DMS153 treated with DMSO at 0.1 percent for 48 hours (cell line): Measurements from ENCODE around the gene NUFIP2.
"Not testable (repeated sequence)": the region's sequence is repeated elsewhere in the genome, so short reads cannot be mapped to it uniquely, and the experiment has no call there.

ENCODE experiments used
- DNase-seq: peaks from one replicate; lab custom pipeline; 2025; ENCODE audit not compliant: unreplicated experiment; lab: John Stamatoyannopoulos, UW

NUFIP2 gene

GRCh38 chr17:29240477-29240876 is 53.5 kb downstream of the NUFIP2 start:
- no peak for DNase-seq

GRCh38 chr17:29238133-29238850 is 55.7 kb downstream of the NUFIP2 start:
- DNase-seq, result no peak

- no peak for DNase-seq
These were observed 56.3 kb downstream of the NUFIP2 start for GRCh38 chr17:29237476-29238132.

GRCh38 chr17:29235904-29236303 is 58.0 kb downstream of the NUFIP2 start:
- no peak for DNase-seq

GRCh38 chr17:29234972-29235371 is 59.0 kb downstream of the NUFIP2 start:
- not testable (repeated sequence) for DNase-seq

GRCh38 chr17:29233301-29233700 is 60.6 kb downstream of the NUFIP2 start:
- DNase-seq, result no peak

GRCh38 chr17:29225396-29225795 is 68.6 kb downstream of the NUFIP2 start:
- DNase-seq, result no peak

GRCh38 chr17:29221338-29221737 is 72.6 kb downstream of the NUFIP2 start:
- DNase-seq, result not testable (repeated sequence)

- DNase-seq, result peak; percentile 51
These were observed 74.4 kb downstream of the NUFIP2 start for GRCh38 chr17:29219378-29220047.

GRCh38 chr17:29216856-29217255 is 77.1 kb downstream of the NUFIP2 start:
- no peak for DNase-seq

- no peak for DNase-seq
These were observed 77.8 kb downstream of the NUFIP2 start for GRCh38 chr17:29216181-29216580.

GRCh38 chr17:29215717-29216116 is 78.2 kb downstream of the NUFIP2 start:
- no peak for DNase-seq

GRCh38 chr17:29215174-29215573 is 78.8 kb downstream of the NUFIP2 start:
- DNase-seq, result no peak

- no peak for DNase-seq
These were observed 79.5 kb downstream of the NUFIP2 start for GRCh38 chr17:29214215-29215146.

GRCh38 chr17:29212681-29213121 is 81.2 kb downstream of the NUFIP2 start:
- no peak for DNase-seq

- no peak for DNase-seq
These were observed 81.8 kb downstream of the NUFIP2 start for GRCh38 chr17:29212094-29212631.

- no peak for DNase-seq
These were observed 83.1 kb downstream of the NUFIP2 start for GRCh38 chr17:29210879-29211278.

GRCh38 chr17:29209073-29209472 is 84.9 kb downstream of the NUFIP2 start:
- no peak for DNase-seq

- no peak for DNase-seq
These were observed 86.0 kb downstream of the NUFIP2 start for GRCh38 chr17:29207975-29208374.
